ENCODE data around the gene VPS16.

VPS16 gene

GRCh38 chr20:2867081-2867864, 26.7 kb downstream of the VPS16 start:
- CTCF ChIA-PET: interaction anchor here (0.8 to 3.4 kb wide), 5 partner anchors 13 to 481 kb away, joined by 3 to 22 read pairs (median 5); no protein-coding TSS in a partner anchor
- peaks cover 8% of the 10 kb centered on the region for H3K4me1 ChIP-seq (ENCODE audit: control insufficient read depth, insufficient read depth, low read length)
- TF ChIP-seq ELK4 (IDR thresholded peaks at IDR 0.05; ENCODE audit: borderline replicate concordance, low read depth, low read length): no peak
- TF ChIP-seq KLF1 (tag by site-specific recombination; IDR thresholded peaks at IDR 0.05): peak; percentile 58
- TF ChIP-seq ZNF398 (tag by site-specific recombination; IDR thresholded peaks at IDR 0.05): peak; percentile 21; the same call in 1 of the 2 replicates
- H3K4me3 ChIP-seq (ENCODE audit: low read depth, low read length): no peak overlapping the region
- H3K27ac ChIP-seq (ENCODE audit: extremely low read depth, low read depth, low read length): no peak overlapping the region
- no peaks in the 10 kb centered on the region for H3K9me3 ChIP-seq (ENCODE audit: control insufficient read depth, insufficient read depth, low read depth, low read length)
- POLR2A ChIA-PET: no interaction called here
- peaks cover 0 to 40% of the 10 kb centered on the region in 2 experiments; a peak in 2 of 3 replicates for H3K36me3 ChIP-seq (ENCODE audit: control insufficient read depth in 2 of 2, insufficient read depth in 1 of 2, low read length in 2 of 2)

GRCh38 chr20:2869381-2869780, 28.8 kb downstream of the VPS16 start:
- H3K27ac ChIP-seq (ENCODE audit: extremely low read depth, low read depth, low read length): no peak overlapping the region
- no peaks in the 10 kb centered on the region for H3K9me3 ChIP-seq (ENCODE audit: control insufficient read depth, insufficient read depth, low read depth, low read length)
- ChIA-PET CTCF (interaction anchor here (0.8 to 2.4 kb wide), 2 partner anchors 11 to 18 kb away, joined by 4 to 9 read pairs; no protein-coding TSS in a partner anchor), POLR2A (no interaction called here)
- H3K36me3 ChIP-seq (ENCODE audit: control insufficient read depth in 2 of 2, insufficient read depth in 1 of 2, low read length in 2 of 2): peaks cover 0 to 27% of the 10 kb centered on the region in 2 experiments; a peak in 1 of 3 replicates
- no peak overlapping the region for H3K4me3 ChIP-seq (ENCODE audit: low read depth, low read length)
- H3K4me1 ChIP-seq (ENCODE audit: control insufficient read depth, insufficient read depth, low read length): peaks cover 8% of the 10 kb centered on the region
- TF ChIP-seq BCL11B (tag by site-specific recombination; IDR thresholded peaks at IDR 0.05; ENCODE audit: low read depth) (no peak), ZNF660 (tag by site-specific recombination; IDR thresholded peaks at IDR 0.05) (no peak), FEZF1 (tag by site-specific recombination; IDR thresholded peaks at IDR 0.05) (no peak), PRDM6 (tag by site-specific recombination; IDR thresholded peaks at IDR 0.05) (no peak), HOXD13 (CRISPR knock-in tag; IDR thresholded peaks at IDR 0.05; ENCODE audit: borderline replicate concordance) (no peak), ZNF777 (tag by site-specific recombination; IDR thresholded peaks at IDR 0.05; ENCODE audit: borderline replicate concordance) (no peak), ATF2 (tag by site-specific recombination; IDR thresholded peaks at IDR 0.05; ENCODE audit: low read depth) (no peak), GLI4 (tag by site-specific recombination; IDR thresholded peaks at IDR 0.05) (no peak), ZNF530 (tag by site-specific recombination; IDR thresholded peaks at IDR 0.05; ENCODE audit: low read depth) (no peak)

- Histone ChIP-seq H3K4me3 (ENCODE audit: low read depth, low read length) (no peak overlapping the region), H3K36me3 (ENCODE audit: control insufficient read depth in 2 of 2, insufficient read depth in 1 of 2, low read length in 2 of 2) (peaks cover 0 to 17% of the 10 kb centered on the region in 2 experiments; a peak in 1 of 3 replicates), H3K4me1 (ENCODE audit: control insufficient read depth, insufficient read depth, low read length) (peaks cover 15% of the 10 kb centered on the region), H3K27ac (ENCODE audit: extremely low read depth, low read depth, low read length) (peak overlapping the region; percentile 47; the same call in 1 of the 2 replicates), H3K9me3 (ENCODE audit: control insufficient read depth, insufficient read depth, low read depth, low read length) (no peaks in the 10 kb centered on the region)
- TF ChIP-seq ZNF837 (tag by site-specific recombination; IDR thresholded peaks at IDR 0.05): no peak
- no peak for TF ChIP-seq ZNF214 (tag by site-specific recombination; IDR thresholded peaks at IDR 0.05; ENCODE audit: borderline replicate concordance)
- TF ChIP-seq ZNF449 (tag by site-specific recombination; IDR thresholded peaks at IDR 0.05): peak; percentile 72; the same call in 1 of the 2 replicates
- TF ChIP-seq ZNF221 (tag by site-specific recombination; IDR thresholded peaks at IDR 0.05; ENCODE audit: borderline replicate concordance): no peak
- ChIA-PET CTCF (interaction anchor here (1.4 to 2.4 kb wide), 3 partner anchors 15 to 130 kb away, joined by 4 to 10 read pairs (median 9); no protein-coding TSS in a partner anchor), POLR2A (interaction anchor here (1.1 kb wide), 1 partner anchor 33 kb away, joined by 3 read pairs; no protein-coding TSS in a partner anchor)
Observed at GRCh38 chr20:2871111-2871465, 30.5 kb downstream of the VPS16 start.
